ENCODE results near the gene GPRC5C. TPM values are rescaled to one million over a fixed set of nuclear protein-coding genes. Genes with fewer than 3 reads are reported as not detected.

Gene GPRC5C
- total and polyA plus RNA-seq, 2 donors (not counting 1 experiment from before 2014, with no cell fraction given): 0.66 to 1.1 TPM

DNA sequence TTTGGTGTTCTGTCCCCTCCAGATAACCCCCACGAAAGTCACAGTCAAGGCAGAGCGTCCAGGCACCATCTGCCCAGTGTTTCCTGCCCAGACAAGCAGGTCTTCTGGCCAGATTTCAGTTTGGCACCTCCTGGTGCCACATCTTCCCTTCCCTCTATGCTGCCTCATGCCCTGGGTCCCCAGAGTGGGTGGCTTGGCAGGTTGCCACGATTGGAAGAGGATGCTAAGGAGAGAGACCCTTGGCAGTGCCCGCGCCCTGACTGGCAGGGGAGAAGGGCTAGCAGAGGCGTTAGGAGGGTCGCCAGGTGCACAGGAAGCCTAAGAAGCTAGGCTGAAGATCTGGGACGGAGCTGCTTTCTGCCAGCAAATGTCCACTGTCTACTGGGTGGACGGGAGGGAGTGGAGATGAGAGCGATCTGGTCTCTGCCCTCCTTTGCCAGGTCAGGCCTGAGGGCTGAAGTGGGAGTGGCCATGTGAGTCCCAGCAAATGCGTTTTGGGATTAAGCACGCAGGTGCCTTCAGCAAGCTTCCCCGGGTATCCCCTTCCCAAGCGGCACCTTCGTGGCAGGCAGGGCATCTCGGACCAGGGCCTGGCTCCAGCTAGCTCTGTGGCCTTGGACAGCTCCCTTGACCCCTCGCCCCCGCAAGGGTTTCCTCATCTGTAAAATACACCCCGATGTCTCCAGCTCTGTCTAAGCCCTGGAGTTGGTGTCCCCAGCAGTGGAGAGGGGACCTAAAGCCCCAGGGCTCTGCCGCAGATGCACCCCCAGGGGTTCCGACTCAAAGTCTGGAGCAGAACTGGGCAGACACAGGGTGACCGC, 21.2 kb downstream of the GPRC5C start:
- TF ChIP-seq, protein P1, sequence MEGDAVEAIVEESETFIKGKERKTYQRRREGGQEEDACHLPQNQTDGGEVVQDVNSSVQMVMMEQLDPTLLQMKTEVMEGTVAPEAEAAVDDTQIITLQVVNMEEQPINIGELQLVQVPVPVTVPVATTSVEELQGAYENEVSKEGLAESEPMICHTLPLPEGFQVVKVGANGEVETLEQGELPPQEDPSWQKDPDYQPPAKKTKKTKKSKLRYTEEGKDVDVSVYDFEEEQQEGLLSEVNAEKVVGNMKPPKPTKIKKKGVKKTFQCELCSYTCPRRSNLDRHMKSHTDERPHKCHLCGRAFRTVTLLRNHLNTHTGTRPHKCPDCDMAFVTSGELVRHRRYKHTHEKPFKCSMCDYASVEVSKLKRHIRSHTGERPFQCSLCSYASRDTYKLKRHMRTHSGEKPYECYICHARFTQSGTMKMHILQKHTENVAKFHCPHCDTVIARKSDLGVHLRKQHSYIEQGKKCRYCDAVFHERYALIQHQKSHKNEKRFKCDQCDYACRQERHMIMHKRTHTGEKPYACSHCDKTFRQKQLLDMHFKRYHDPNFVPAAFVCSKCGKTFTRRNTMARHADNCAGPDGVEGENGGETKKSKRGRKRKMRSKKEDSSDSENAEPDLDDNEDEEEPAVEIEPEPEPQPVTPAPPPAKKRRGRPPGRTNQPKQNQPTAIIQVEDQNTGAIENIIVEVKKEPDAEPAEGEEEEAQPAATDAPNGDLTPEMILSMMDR (IDR thresholded peaks at IDR 0.05): no peak
- no peak for TF ChIP-seq EZH2 (IDR thresholded peaks at IDR 0.05; ENCODE audit: borderline replicate concordance, insufficient read depth, low read depth, low read length, poor library complexity, severe bottlenecking)
- H3K27ac Mint-ChIP-seq: no peak overlapping the region
- H3K36me3 ChIP-seq (replicated peaks in 1 of 2; ENCODE audit: control extremely low read depth in 1 of 2, control insufficient read depth in 1 of 2, extremely low read depth in 1 of 2, insufficient read depth in 2 of 2, low read length in 1 of 2): no peaks in the 10 kb centered on the region
- peak overlapping the region; percentile 94 for H3K4me2 ChIP-seq (replicated peaks; ENCODE audit: low read depth, low read length, poor library complexity, severe bottlenecking)
- H3K27me3 ChIP-seq (replicated peaks in 1 of 4; ENCODE audit: control extremely low read depth in 1 of 4, control insufficient read depth in 3 of 4, insufficient read depth in 4 of 4, low read length in 3 of 4): peaks cover 0 to 34% (median 9%) of the 10 kb centered on the region in 4 experiments
- no peaks in the 10 kb centered on the region for H3K9me3 Mint-ChIP-seq (ENCODE audit: insufficient read depth)
- H3K9ac ChIP-seq (ENCODE audit: low read length): peak overlapping the region; percentile 35
- peaks cover 11 to 18% of the 10 kb centered on the region in 2 donors for H3K4me1 ChIP-seq (ENCODE audit: control insufficient read depth in 2 of 2, insufficient read depth in 2 of 2, low read length in 2 of 2)
- ATAC-seq (ENCODE audit: low read depth): no peak
- no peak overlapping the region for H3K27ac ChIP-seq (ENCODE audit: low read length in 2 of 2)
- peak overlapping the region in 2 of 5 experiments; percentile 36 to 44 for H3K4me3 ChIP-seq (ENCODE audit: control extremely low read depth in 1 of 5, extremely low read depth in 1 of 5, insufficient read depth in 1 of 5, low read depth in 2 of 5, low read length in 4 of 5)
- H3K27me3 Mint-ChIP-seq: peaks cover 24% of the 10 kb centered on the region
- H3K79me2 ChIP-seq (ENCODE audit: control insufficient read depth, insufficient read depth, low read length): no peaks in the 10 kb centered on the region
- H3K4me3 Mint-ChIP-seq: peak overlapping the region; percentile 42
- peaks cover 0 to 8% (median 0%) of the 10 kb centered on the region in 3 donors for H3K9me3 ChIP-seq (ENCODE audit: control extremely low read depth in 1 of 3, control insufficient read depth in 2 of 3, insufficient read depth in 1 of 3, low read length in 2 of 3)
- no peak for DNase-seq
- no peaks in the 10 kb centered on the region for H4K20me1 ChIP-seq (ENCODE audit: control insufficient read depth, insufficient read depth, low read length, poor library complexity, severe bottlenecking)
- H3K4me1 Mint-ChIP-seq: peaks cover 7% of the 10 kb centered on the region
- ChIA-PET CTCF (interaction anchor here (2.1 to 7.2 kb wide), 4 partner anchors 9 to 85 kb away, joined by 11 to 95 read pairs (median 13); partner anchors contain the start of gene GPR142), POLR2A (no interaction called here)
- H2AFZ ChIP-seq (ENCODE audit: insufficient read depth, low read depth, low read length, poor library complexity, severe bottlenecking): peak overlapping the region; percentile 71
- intact Hi-C loops (cut with micrococcal nuclease): no loop called here
- 54% methylated on average over 22 of the region's 22 CpGs for WGBS (ENCODE audit: insufficient coverage)

All from B cell (primary cell).